ENCODE measurements around the gene PDLIM1. TPM values are rescaled to one million over a fixed set of nuclear protein-coding genes. Genes with fewer than 3 reads are reported as not detected.

Gene PDLIM1
- total and polyA plus RNA-seq, 10 of the 15 experiments (the other 5 are each of a cell fraction or from before 2014, with no cell fraction given) = 95.7 to 714 (median 309) TPM

DNA sequence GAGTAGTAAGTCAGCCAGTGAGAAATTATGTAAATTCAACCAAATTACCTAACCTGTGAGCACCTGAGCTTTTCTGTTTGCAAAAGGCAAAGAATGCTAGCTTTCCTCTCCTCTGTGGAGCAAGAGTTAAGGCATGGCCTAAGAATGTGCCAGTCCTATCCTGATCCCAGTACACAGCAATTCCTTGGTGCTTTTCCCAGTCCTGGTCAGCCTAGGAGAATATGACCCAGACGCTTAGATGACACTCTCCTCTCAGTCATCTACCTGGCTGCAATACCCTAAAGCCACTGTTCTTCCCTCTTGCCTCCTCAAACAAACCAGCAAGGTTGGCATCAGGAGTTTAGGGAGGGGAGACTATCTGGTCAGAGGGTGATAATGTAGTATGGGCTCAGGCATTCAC is 4.1 kb downstream of the PDLIM1 start:
- Histone ChIP-seq H3K4me2 (ENCODE audit: control insufficient read depth, insufficient read depth) (peak overlapping the region; percentile 96), H2AFZ (ENCODE audit: control insufficient read depth, low read depth, low read length) (no peak overlapping the region), H3K27me3 (replicated peaks in 1 of 2; ENCODE audit: control insufficient read depth in 2 of 2, insufficient read depth in 2 of 2, low read length in 1 of 2) (no peaks in the 10 kb centered on the region), H3K4me1 (ENCODE audit: control insufficient read depth, insufficient read depth, low read length) (peaks cover 19% of the 10 kb centered on the region), H3K79me2 (ENCODE audit: control insufficient read depth, insufficient read depth, low read length) (peaks cover 98% of the 10 kb centered on the region), H3K9me3 (replicated peaks; ENCODE audit: control insufficient read depth, insufficient read depth, low read length) (no peaks in the 10 kb centered on the region), H3K4me3 (peak overlapping the region; percentile 97), H3K9ac (ENCODE audit: control insufficient read depth, insufficient read depth, low read length) (peak overlapping the region; percentile 91), H4K20me1 (ENCODE audit: control insufficient read depth, insufficient read depth) (peaks cover 17% of the 10 kb centered on the region), H3K27ac (ENCODE audit: control insufficient read depth, insufficient read depth) (no peak overlapping the region; the same call in 1 of the 2 replicates), H3K36me3 (ENCODE audit: control insufficient read depth in 2 of 2, insufficient read depth in 2 of 2, low read length in 1 of 2) (peaks cover 0 to 11% of the 10 kb centered on the region in 2 experiments; a peak in 1 of 4 replicates)
- FAIRE-seq = no peak
- SMC1A ChIA-PET (ENCODE audit: uncharacterized antibody, unreplicated experiment) = interaction anchor here (0.6 to 14.9 kb wide), 16 partner anchors 8 to 703 kb away, joined by 3 to 313 read pairs (median 6); no protein-coding TSS in a partner anchor
- CTCF ChIA-PET = interaction anchor here (0.8 to 16.6 kb wide), 12 partner anchors 8 to 105 kb away, joined by 3 to 348 read pairs (median 8); partner anchors contain the start of gene ACSM6
- RAD21 ChIA-PET (ENCODE audit: unreplicated experiment) = interaction anchor here (0.8 to 6.2 kb wide), 11 partner anchors 8 to 88 kb away, joined by 3 to 139 read pairs (median 5); no protein-coding TSS in a partner anchor
- POLR2A ChIA-PET = interaction anchor here (0.6 to 2.6 kb wide), 4 partner anchors 8 to 83 kb away, joined by 3 to 12 read pairs (median 4); no protein-coding TSS in a partner anchor
- no TSS peak for BruUV-seq (replicated peaks)
- 100% methylated on average over 1 of the region's 1 CpG for WGBS (ENCODE audit: insufficient coverage, insufficient replicate concordance, low lambda C conversion rate, missing lambda C conversion rate)
- in situ Hi-C loops (cut with MboI) = loop anchor here (10.0 kb wide), 1 partner anchor 988 kb away; the partner anchor contains the start of gene BLNK
- TF ChIP-seq POLR2AphosphoS5 (IDR thresholded peaks at IDR 0.05; ENCODE audit: low read length) (no peak), KLF5 (IDR thresholded peaks at IDR 0.05; ENCODE audit: partially characterized antibody) (no peak)
- no peak for ATAC-seq
- intact Hi-C loops (cut with micrococcal nuclease; ENCODE audit: unreplicated experiment) = loop anchor here (5.0 kb wide), 1 partner anchor 104 kb away; no protein-coding TSS in a partner anchor
- DNase-seq (ENCODE audit: low read depth, low spot score) = no peak

DNA sequence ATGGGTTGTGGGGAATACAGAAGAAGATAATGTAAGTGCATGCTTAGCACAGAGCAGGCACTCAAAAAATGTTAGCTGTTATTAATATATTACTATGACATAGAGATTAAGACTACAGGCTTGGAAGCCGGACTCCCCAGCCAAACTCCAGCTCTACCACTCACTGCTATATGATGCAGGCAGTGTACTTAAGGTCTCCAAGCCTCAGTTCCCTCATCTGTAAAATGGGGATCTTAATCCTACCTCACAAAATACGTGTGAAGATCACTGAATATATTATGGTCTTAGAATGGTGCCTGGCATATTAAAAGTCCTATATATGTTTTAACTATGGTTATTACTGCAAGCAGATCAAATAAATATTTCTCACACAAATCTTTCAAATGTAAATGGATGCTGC is 5.2 kb downstream of the PDLIM1 start:
- in situ Hi-C loops (cut with MboI) = loop anchor here (10.0 kb wide), 1 partner anchor 989 kb away; the partner anchor contains the start of gene BLNK
- H3K4me1 ChIP-seq (ENCODE audit: control insufficient read depth, insufficient read depth, low read length) = peaks cover 21% of the 10 kb centered on the region
- no TSS peak for BruUV-seq (replicated peaks)
- H3K9ac ChIP-seq (ENCODE audit: control insufficient read depth, insufficient read depth, low read length) = peak overlapping the region; percentile 49
- H3K79me2 ChIP-seq (ENCODE audit: control insufficient read depth, insufficient read depth, low read length) = peaks cover 99% of the 10 kb centered on the region
- no peaks in the 10 kb centered on the region for H3K27me3 ChIP-seq (replicated peaks in 1 of 2; ENCODE audit: control insufficient read depth in 2 of 2, insufficient read depth in 2 of 2, low read length in 1 of 2)
- CTCF ChIA-PET = interaction anchor here (0.7 to 16.6 kb wide), 22 partner anchors 9 to 152 kb away, joined by 3 to 348 read pairs (median 4); no protein-coding TSS in a partner anchor
- POLR2A ChIA-PET = interaction anchor here (1.1 to 1.6 kb wide), 3 partner anchors 8 to 42 kb away, joined by 3 to 7 read pairs (median 5); no protein-coding TSS in a partner anchor
- H3K4me3 ChIP-seq = peak overlapping the region; percentile 59
- TF ChIP-seq, protein P1, sequence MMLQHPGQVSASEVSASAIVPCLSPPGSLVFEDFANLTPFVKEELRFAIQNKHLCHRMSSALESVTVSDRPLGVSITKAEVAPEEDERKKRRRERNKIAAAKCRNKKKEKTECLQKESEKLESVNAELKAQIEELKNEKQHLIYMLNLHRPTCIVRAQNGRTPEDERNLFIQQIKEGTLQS (IDR thresholded peaks at IDR 0.05; ENCODE audit: borderline replicate concordance, extremely low read depth, low read depth, low read length) = no peak
- ATAC-seq (no peak), DNase-seq (ENCODE audit: low read depth, low spot score) (no peak), FAIRE-seq (no peak)
- RAD21 ChIA-PET (ENCODE audit: unreplicated experiment) = interaction anchor here (0.6 to 6.2 kb wide), 12 partner anchors 8 to 350 kb away, joined by 3 to 139 read pairs (median 4); no protein-coding TSS in a partner anchor
- intact Hi-C loops (cut with micrococcal nuclease; ENCODE audit: unreplicated experiment) = loop anchor here (1.0 to 5.0 kb wide), 2 partner anchors 78 to 103 kb away; no protein-coding TSS in a partner anchor
- no peaks in the 10 kb centered on the region for H3K9me3 ChIP-seq (replicated peaks; ENCODE audit: control insufficient read depth, insufficient read depth, low read length)
- H3K4me2 ChIP-seq (ENCODE audit: control insufficient read depth, insufficient read depth) = peak overlapping the region; percentile 96
- H2AFZ ChIP-seq (ENCODE audit: control insufficient read depth, low read depth, low read length) = no peak overlapping the region
- H4K20me1 ChIP-seq (ENCODE audit: control insufficient read depth, insufficient read depth) = peaks cover 22% of the 10 kb centered on the region
- H3K36me3 ChIP-seq (ENCODE audit: control insufficient read depth in 2 of 2, insufficient read depth in 2 of 2, low read length in 1 of 2) = peaks cover 0 to 11% of the 10 kb centered on the region in 2 experiments; a peak in 1 of 4 replicates
- H3K27ac ChIP-seq (ENCODE audit: control insufficient read depth, insufficient read depth) = no peak overlapping the region; the same call in 1 of the 2 replicates
- SMC1A ChIA-PET (ENCODE audit: uncharacterized antibody, unreplicated experiment) = interaction anchor here (0.8 to 14.9 kb wide), 12 partner anchors 7 to 88 kb away, joined by 3 to 313 read pairs (median 6); no protein-coding TSS in a partner anchor
- WGBS (ENCODE audit: insufficient coverage, insufficient replicate concordance, low lambda C conversion rate, missing lambda C conversion rate) = 93% methylated on average over 2 of the region's 2 CpGs

All from GM12878 (cell line).